Measurements from ENCODE around the gene SF3B5.

GRCh38 chr6:144143878-144144277, 48.5 kb upstream of the SF3B5 start:
- TF ChIP-seq GATA3 (IDR thresholded peaks at IDR 0.05; ENCODE audit: low read depth, low read length) (no peak), GATA2 (IDR thresholded peaks at IDR 0.05; ENCODE audit: low read depth, low read length) (no peak)
